Upper lobe of left lung (tissue), 4 donors: ENCODE measurements around the gene FOXP4.

ENCODE experiments used
- POLR2A ChIP-seq, 4 donors: fragments of 450-650 bp; IDR thresholded peaks; one replicate each; pipeline ENCODE4 v1.5.1; 2016 to 2017; ENCODE audit warnings: antibody characterized with exemption in 4 of 4, mild to moderate bottlenecking in 2 of 4
- TF ChIP-seq, protein P1 (sequence below), 6 experiments: fragments of 450-650 bp in 4 of 6; fragments of 200-600 bp in 2 of 6; sonication (generic) in 2 of 6; IDR thresholded peaks; one replicate each; pipeline ENCODE4 v1.5.1; 2016 to 2019; ENCODE audit warnings: antibody characterized with exemption in 6 of 6

- TF ChIP-seq, protein P1, sequence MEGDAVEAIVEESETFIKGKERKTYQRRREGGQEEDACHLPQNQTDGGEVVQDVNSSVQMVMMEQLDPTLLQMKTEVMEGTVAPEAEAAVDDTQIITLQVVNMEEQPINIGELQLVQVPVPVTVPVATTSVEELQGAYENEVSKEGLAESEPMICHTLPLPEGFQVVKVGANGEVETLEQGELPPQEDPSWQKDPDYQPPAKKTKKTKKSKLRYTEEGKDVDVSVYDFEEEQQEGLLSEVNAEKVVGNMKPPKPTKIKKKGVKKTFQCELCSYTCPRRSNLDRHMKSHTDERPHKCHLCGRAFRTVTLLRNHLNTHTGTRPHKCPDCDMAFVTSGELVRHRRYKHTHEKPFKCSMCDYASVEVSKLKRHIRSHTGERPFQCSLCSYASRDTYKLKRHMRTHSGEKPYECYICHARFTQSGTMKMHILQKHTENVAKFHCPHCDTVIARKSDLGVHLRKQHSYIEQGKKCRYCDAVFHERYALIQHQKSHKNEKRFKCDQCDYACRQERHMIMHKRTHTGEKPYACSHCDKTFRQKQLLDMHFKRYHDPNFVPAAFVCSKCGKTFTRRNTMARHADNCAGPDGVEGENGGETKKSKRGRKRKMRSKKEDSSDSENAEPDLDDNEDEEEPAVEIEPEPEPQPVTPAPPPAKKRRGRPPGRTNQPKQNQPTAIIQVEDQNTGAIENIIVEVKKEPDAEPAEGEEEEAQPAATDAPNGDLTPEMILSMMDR (IDR thresholded peaks at IDR 0.05), result no peak
- TF ChIP-seq POLR2A (IDR thresholded peaks at IDR 0.05), result no peak
Measured at GRCh38 chr6:41601248-41601549, 55.0 kb downstream of the FOXP4 start.
